PFSK-1 (cell line): ENCODE measurements around the gene SIRT3.

Experiments
- FOXP2 ChIP-seq: optimal IDR thresholded peaks from 2 replicates; pipeline ENCODE3; 2011; ENCODE audit warnings: borderline replicate concordance, control low read depth, inconsistent platforms; ENCODE audit not compliant: insufficient read depth; ENCODE audit errors: extremely low read length, extremely low read depth
- POLR2AphosphoS5 ChIP-seq: IDR thresholded peaks from 2 replicates; pipeline ENCODE4 v1.6.1; 2012; ENCODE audit warnings: low read depth, mild to moderate bottlenecking, control low read depth, low read length, moderate library complexity
- SIN3A ChIP-seq: IDR thresholded peaks from 2 replicates; pipeline ENCODE4 v1.6.1; 2012; ENCODE audit warnings: mild to moderate bottlenecking, low read length, moderate library complexity, borderline replicate concordance; ENCODE audit not compliant: insufficient read depth
- TAF1 ChIP-seq: IDR thresholded peaks from 2 replicates; pipeline ENCODE4 v1.6.1; 2012; ENCODE audit warnings: low read length, control low read depth, borderline replicate concordance; ENCODE audit not compliant: insufficient read depth
- TF ChIP-seq, protein P1 (sequence below), 2 experiments: IDR thresholded peaks; 2 replicates each; pipeline versions ENCODE4 v1.6.1 to v1.8.0; 2011 to 2012; ENCODE audit warnings: low read depth in 2 of 2, low read length in 2 of 2, control low read depth in 1 of 2, inconsistent platforms in 1 of 2, mild to moderate bottlenecking in 1 of 2, moderate library complexity in 1 of 2; ENCODE audit not compliant: insufficient read depth in 1 of 2

- no peak for TF ChIP-seq TAF1
- TF ChIP-seq SIN3A: no peak
- 0 out of 2 replicates have a peak, but pooled peaks have one; percentile 33 for TF ChIP-seq POLR2AphosphoS5
- TF ChIP-seq, protein P1, sequence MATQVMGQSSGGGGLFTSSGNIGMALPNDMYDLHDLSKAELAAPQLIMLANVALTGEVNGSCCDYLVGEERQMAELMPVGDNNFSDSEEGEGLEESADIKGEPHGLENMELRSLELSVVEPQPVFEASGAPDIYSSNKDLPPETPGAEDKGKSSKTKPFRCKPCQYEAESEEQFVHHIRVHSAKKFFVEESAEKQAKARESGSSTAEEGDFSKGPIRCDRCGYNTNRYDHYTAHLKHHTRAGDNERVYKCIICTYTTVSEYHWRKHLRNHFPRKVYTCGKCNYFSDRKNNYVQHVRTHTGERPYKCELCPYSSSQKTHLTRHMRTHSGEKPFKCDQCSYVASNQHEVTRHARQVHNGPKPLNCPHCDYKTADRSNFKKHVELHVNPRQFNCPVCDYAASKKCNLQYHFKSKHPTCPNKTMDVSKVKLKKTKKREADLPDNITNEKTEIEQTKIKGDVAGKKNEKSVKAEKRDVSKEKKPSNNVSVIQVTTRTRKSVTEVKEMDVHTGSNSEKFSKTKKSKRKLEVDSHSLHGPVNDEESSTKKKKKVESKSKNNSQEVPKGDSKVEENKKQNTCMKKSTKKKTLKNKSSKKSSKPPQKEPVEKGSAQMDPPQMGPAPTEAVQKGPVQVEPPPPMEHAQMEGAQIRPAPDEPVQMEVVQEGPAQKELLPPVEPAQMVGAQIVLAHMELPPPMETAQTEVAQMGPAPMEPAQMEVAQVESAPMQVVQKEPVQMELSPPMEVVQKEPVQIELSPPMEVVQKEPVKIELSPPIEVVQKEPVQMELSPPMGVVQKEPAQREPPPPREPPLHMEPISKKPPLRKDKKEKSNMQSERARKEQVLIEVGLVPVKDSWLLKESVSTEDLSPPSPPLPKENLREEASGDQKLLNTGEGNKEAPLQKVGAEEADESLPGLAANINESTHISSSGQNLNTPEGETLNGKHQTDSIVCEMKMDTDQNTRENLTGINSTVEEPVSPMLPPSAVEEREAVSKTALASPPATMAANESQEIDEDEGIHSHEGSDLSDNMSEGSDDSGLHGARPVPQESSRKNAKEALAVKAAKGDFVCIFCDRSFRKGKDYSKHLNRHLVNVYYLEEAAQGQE (IDR thresholded peaks at IDR 0.05; ENCODE audit: insufficient read depth in 1 of 2, low read depth in 2 of 2, low read length in 2 of 2): no peak
- no peak for TF ChIP-seq FOXP2
Observed at GRCh38 chr11:215581-216037, 20.5 kb downstream of the SIRT3 start.
